Endothelial cell of umbilical vein (primary cell): Measurements from ENCODE around the gene NUP62. TPM values are rescaled to one million over a fixed set of nuclear protein-coding genes. Genes with fewer than 3 reads are reported as not detected.

ENCODE experiments used
- BruUV-seq: library from RNA; stranded (reverse); fragments of 400-500 nt; replicated peaks from 2 replicates; lab custom pipeline; 2021; lab: Mats Ljungman, UMichigan
- CTCF ChIA-PET: fragments of 300-600, 350-600 bp; sonication (Branson Sonifier 250); formaldehyde crosslinking; loops from one replicate; lab custom pipeline; 2021; ENCODE audit warnings: antibody characterized with exemption, inconsistent platforms; lab: Charles Lee
- POLR2A ChIA-PET: fragments of 300-600, 350-600 bp; sonication (Branson Sonifier 250); formaldehyde crosslinking; loops from one replicate; lab custom pipeline; 2021; ENCODE audit warnings: antibody characterized with exemption, inconsistent platforms; lab: Charles Lee
- DNase-seq: peaks from one replicate; pipeline ENCODE4 v3.0.0-alpha.2; 2011; ENCODE audit warnings: low read depth, low spot score
- FAIRE-seq: peaks from 2 replicates; lab custom pipeline; 2011; peaks lifted over from hg19 to GRCh38; lab: Jason Lieb, UNC
- H2AFZ ChIP-seq: 2 replicates; pipeline ENCODE4 v1.6.0; 2012; ENCODE audit warnings: low read depth, low read length, control low read depth, inconsistent platforms
- H3K27ac ChIP-seq: 2 replicates; pipeline ENCODE4 v1.5.1; 2011; ENCODE audit warnings: low read depth, mild to moderate bottlenecking, control low read depth, low read length, moderate library complexity; ENCODE audit not compliant: insufficient read depth
- H3K27me3 ChIP-seq, 2 experiments: 2 replicates each; pipeline versions ENCODE4 v1.6.0 to v1.6.1; 2011; ENCODE audit warnings: low read length in 2 of 2, mixed read lengths in 1 of 2; ENCODE audit not compliant: control insufficient read depth in 2 of 2, insufficient read depth in 2 of 2
- H3K36me3 ChIP-seq, 2 experiments: 2 replicates in 1 of 2; 3 replicates in 1 of 2; pipeline ENCODE4 v1.5.1; 2011; ENCODE audit warnings: low read length in 2 of 2, mild to moderate bottlenecking in 1 of 2, moderate library complexity in 1 of 2; ENCODE audit not compliant: control insufficient read depth in 2 of 2, insufficient read depth in 2 of 2; ENCODE audit errors: extremely low read depth in 1 of 2
- H3K4me1 ChIP-seq: 3 replicates; pipeline ENCODE4 v1.5.1; 2011; ENCODE audit warnings: mild to moderate bottlenecking, low read length; ENCODE audit not compliant: control insufficient read depth, insufficient read depth; ENCODE audit errors: extremely low read depth
- H3K4me2 ChIP-seq: 2 replicates; pipeline ENCODE4 v1.6.1; 2011; ENCODE audit warnings: low read length, control low read depth, mixed read lengths; ENCODE audit not compliant: insufficient read depth
- H3K4me3 ChIP-seq, 3 experiments: fragments of 200-600 bp in 1 of 3; sonication (generic), shearing (Covaris generic) in 1 of 3; replicated peaks in 1 of 3; 2 replicates each; pipeline ENCODE4 v1.5.1; 2011 to 2016; ENCODE audit warnings: control low read depth in 3 of 3, low read length in 3 of 3, mild to moderate bottlenecking in 2 of 3, inconsistent platforms in 1 of 3, low read depth in 1 of 3, moderate library complexity in 1 of 3; ENCODE audit not compliant: insufficient read depth in 1 of 3
- H3K79me2 ChIP-seq: 2 replicates; pipeline ENCODE4 v1.6.0; 2012; ENCODE audit warnings: low read length, inconsistent platforms; ENCODE audit not compliant: control insufficient read depth, insufficient read depth
- H3K9ac ChIP-seq: replicated peaks from 2 replicates; pipeline ENCODE3; 2011; ENCODE audit warnings: low read length, control low read depth; ENCODE audit not compliant: insufficient read depth; ENCODE audit errors: extremely low read depth
- H3K9me1 ChIP-seq: replicated peaks from 3 replicates; pipeline ENCODE4 v1.6.0; 2011; ENCODE audit warnings: mild to moderate bottlenecking, low read length; ENCODE audit not compliant: control insufficient read depth, insufficient read depth; ENCODE audit errors: extremely low read depth
- H3K9me3 ChIP-seq: replicated peaks from 2 replicates; pipeline ENCODE4 v1.5.1; 2012; ENCODE audit warnings: low read length, inconsistent platforms; ENCODE audit not compliant: control insufficient read depth, insufficient read depth
- H4K20me1 ChIP-seq: replicated peaks from 2 replicates; pipeline ENCODE3; 2011; ENCODE audit warnings: mild to moderate bottlenecking, low read length; ENCODE audit not compliant: control insufficient read depth, insufficient read depth; ENCODE audit errors: extremely low read depth
- EZH2 ChIP-seq: IDR thresholded peaks from 2 replicates; pipeline ENCODE4 v1.6.1; 2012; ENCODE audit warnings: borderline replicate concordance, low read depth, mild to moderate bottlenecking, moderate library complexity, low read length, inconsistent platforms; ENCODE audit not compliant: severe bottlenecking
- FOS ChIP-seq: IDR thresholded peaks from 2 replicates; pipeline ENCODE4 v1.6.1; 2011; ENCODE audit warnings: mild to moderate bottlenecking, low read length, moderate library complexity, borderline replicate concordance; ENCODE audit not compliant: insufficient read depth
- GATA2 ChIP-seq: IDR thresholded peaks from 2 replicates; pipeline ENCODE4 v1.7.0; 2011; ENCODE audit warnings: low read depth, mild to moderate bottlenecking, moderate library complexity, mixed read lengths, low read length; ENCODE audit not compliant: insufficient read length, insufficient read depth
- JUN ChIP-seq: IDR thresholded peaks from 2 replicates; pipeline ENCODE4 v1.6.1; 2011; ENCODE audit warnings: borderline replicate concordance, low read depth; ENCODE audit not compliant: insufficient read length, insufficient read depth
- MYC ChIP-seq: IDR thresholded peaks from one replicate; pipeline ENCODE4 v1.6.1; 2011; ENCODE audit warnings: mild to moderate bottlenecking, low read depth, low read length
- POLR2A ChIP-seq: IDR thresholded peaks from 2 replicates; pipeline ENCODE4 v1.6.1; 2012; ENCODE audit warnings: low read depth, mild to moderate bottlenecking, control low read depth, low read length
- POLR2AphosphoS5 ChIP-seq: IDR thresholded peaks from 2 replicates; pipeline ENCODE4 v1.6.1; 2012; ENCODE audit warnings: low read depth, mild to moderate bottlenecking, control low read depth, low read length, moderate library complexity; ENCODE audit not compliant: insufficient read depth
- dilution Hi-C: fragments of 300-500 bp; cut with MboI; formaldehyde crosslinking; loops from one replicate; pipeline ENCODE4 v1.15.0; 2019; ENCODE audit warnings: low sequenced_read_pairs; ENCODE audit not compliant: extremely low pct_ligation_motif_present
- intact Hi-C: fragments of 100-400 bp; cut with micrococcal nuclease; formaldehyde crosslinking; loops from one replicate; pipeline ENCODE4 v1.10.0; 2022
- polyA plus RNA-seq, 4 experiments: library from polyadenylated mRNA; depleted of rRNA in 3 of 4; stranded (reverse) in 3 of 4; unstranded in 1 of 4; fragments of >200 nt; gene quantifications; 2 replicates each; pipeline versions ENCODE4 v1.2.1 to v1.2.3, GENCODE V29; 2011 to 2012; ENCODE audit warnings: missing spikeins in 1 of 4
- total RNA-seq: library from RNA; stranded (reverse); gene quantifications from 2 replicates; pipeline ENCODE4 v1.2.3, GENCODE V29; 2021
- TF ChIP-seq, protein P1 (sequence below): IDR thresholded peaks from 2 replicates; pipeline ENCODE4 v1.6.1; 2011; ENCODE audit not compliant: insufficient read depth, insufficient read length
- TF ChIP-seq, protein P2 (sequence below), 2 donors: IDR thresholded peaks; 1 replicate in 1 of 2; 2 replicates in 1 of 2; pipeline ENCODE4 v1.5.1; 2011; ENCODE audit warnings: low read length in 2 of 2, mild to moderate bottlenecking in 2 of 2, moderate library complexity in 2 of 2, control low read depth in 1 of 2, inconsistent platforms in 1 of 2, low read depth in 1 of 2; ENCODE audit not compliant: insufficient read depth in 1 of 2; ENCODE audit errors: extremely low read depth in 1 of 2

NUP62 gene
- total and polyA plus RNA-seq, 2 donors (not counting 3 experiments of a cell fraction or from before 2014, with no cell fraction given): 32.0 to 93.7 TPM

DNA sequence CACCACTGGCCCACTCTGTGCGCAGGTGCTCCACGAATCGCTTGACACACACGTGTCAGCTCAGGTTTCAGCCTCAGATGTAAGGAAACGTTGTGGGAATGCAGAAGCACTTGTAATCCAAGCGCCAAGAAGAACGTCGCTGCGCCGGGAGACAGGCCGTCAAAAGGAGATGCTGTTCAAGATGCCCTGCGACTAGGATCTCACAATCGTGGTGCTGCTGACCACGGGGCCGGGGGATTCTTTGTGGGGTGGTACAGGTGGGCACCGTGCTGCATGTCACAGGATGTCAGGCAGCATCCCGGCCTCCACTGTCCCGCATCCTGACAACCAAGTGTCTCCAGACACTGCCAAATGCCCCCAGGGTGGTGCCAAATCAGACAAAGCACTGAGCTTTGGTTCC lies 48.6 kb upstream of the NUP62 start:
- intact Hi-C loops (no loop called here), dilution Hi-C loops (no loop called here)
- TF ChIP-seq MYC (no peak), JUN (no peak), FOS (no peak), EZH2 (no peak), POLR2A (no peak), GATA2 (no peak), POLR2AphosphoS5 (no peak)
- TF ChIP-seq, protein P1, sequence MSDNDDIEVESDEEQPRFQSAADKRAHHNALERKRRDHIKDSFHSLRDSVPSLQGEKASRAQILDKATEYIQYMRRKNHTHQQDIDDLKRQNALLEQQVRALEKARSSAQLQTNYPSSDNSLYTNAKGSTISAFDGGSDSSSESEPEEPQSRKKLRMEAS: no peak
- TF ChIP-seq, protein P2, sequence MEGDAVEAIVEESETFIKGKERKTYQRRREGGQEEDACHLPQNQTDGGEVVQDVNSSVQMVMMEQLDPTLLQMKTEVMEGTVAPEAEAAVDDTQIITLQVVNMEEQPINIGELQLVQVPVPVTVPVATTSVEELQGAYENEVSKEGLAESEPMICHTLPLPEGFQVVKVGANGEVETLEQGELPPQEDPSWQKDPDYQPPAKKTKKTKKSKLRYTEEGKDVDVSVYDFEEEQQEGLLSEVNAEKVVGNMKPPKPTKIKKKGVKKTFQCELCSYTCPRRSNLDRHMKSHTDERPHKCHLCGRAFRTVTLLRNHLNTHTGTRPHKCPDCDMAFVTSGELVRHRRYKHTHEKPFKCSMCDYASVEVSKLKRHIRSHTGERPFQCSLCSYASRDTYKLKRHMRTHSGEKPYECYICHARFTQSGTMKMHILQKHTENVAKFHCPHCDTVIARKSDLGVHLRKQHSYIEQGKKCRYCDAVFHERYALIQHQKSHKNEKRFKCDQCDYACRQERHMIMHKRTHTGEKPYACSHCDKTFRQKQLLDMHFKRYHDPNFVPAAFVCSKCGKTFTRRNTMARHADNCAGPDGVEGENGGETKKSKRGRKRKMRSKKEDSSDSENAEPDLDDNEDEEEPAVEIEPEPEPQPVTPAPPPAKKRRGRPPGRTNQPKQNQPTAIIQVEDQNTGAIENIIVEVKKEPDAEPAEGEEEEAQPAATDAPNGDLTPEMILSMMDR (IDR thresholded peaks at IDR 0.05; ENCODE audit: extremely low read depth in 1 of 2, insufficient read depth in 1 of 2, low read depth in 1 of 2, low read length in 2 of 2): no peak
- Histone ChIP-seq H3K79me2 (no peaks in the 10 kb centered on the region), H3K4me3 (no peak overlapping the region), H3K4me1 (no peaks in the 10 kb centered on the region), H3K9me1 (no peaks in the 10 kb centered on the region), H3K9me3 (no peaks in the 10 kb centered on the region), H3K9ac (no peak overlapping the region), H2AFZ (no peak overlapping the region), H4K20me1 (no peaks in the 10 kb centered on the region), H3K36me3 (no peaks in the 10 kb centered on the region), H3K27ac (no peak overlapping the region), H3K4me2 (no peak overlapping the region), H3K27me3 (no peaks in the 10 kb centered on the region)
- POLR2A ChIA-PET: no interaction called here
- no TSS peak for BruUV-seq
- DNase-seq (no peak), FAIRE-seq (no peak)
- CTCF ChIA-PET: interaction anchor here (0.9 to 1.7 kb wide), 4 partner anchors 23 to 40 kb away, joined by 3 to 7 read pairs (median 3); no protein-coding TSS in a partner anchor
